Tibial nerve (tissue), 4 donors: ENCODE measurements around the gene MT4. TPM values are rescaled to one million over a fixed set of nuclear protein-coding genes. Genes with fewer than 3 reads are reported as not detected.

Source experiments
- DNase-seq, 2 donors: peaks; one replicate each; pipeline ENCODE4 v3.0.0-alpha.2; 2019; ENCODE audit warnings: low spot score in 2 of 2
- H3K27ac ChIP-seq, 4 donors: fragments of 200-600 bp; sonication (generic) in 3 of 4; one replicate each; pipeline ENCODE4 v1.5.1; 2017 to 2019; ENCODE audit warnings: mild to moderate bottlenecking in 1 of 4
- H3K27me3 ChIP-seq, 2 donors: fragments of 200-600 bp; sonication (generic) in 1 of 2; one replicate each; pipeline versions ENCODE4 v1.5.1 to v1.6.0; 2017 to 2019
- H3K36me3 ChIP-seq, 3 donors: fragments of 200-600 bp; sonication (generic); one replicate each; pipeline ENCODE4 v1.5.1; 2018 to 2019
- H3K4me1 ChIP-seq, 4 donors: fragments of 200-600 bp; sonication (generic) in 3 of 4; one replicate each; pipeline ENCODE4 v1.5.1; 2017 to 2019
- H3K4me3 ChIP-seq, 4 donors: fragments of 200-600 bp; sonication (generic) in 3 of 4; one replicate each; pipeline ENCODE4 v1.5.1; 2017 to 2019; ENCODE audit warnings: mild to moderate bottlenecking in 1 of 4, moderate library complexity in 1 of 4
- H3K9me3 ChIP-seq, 4 donors: fragments of 200-600 bp; sonication (generic) in 3 of 4; one replicate each; pipeline ENCODE4 v1.5.1; 2017 to 2019
- CTCF ChIP-seq, 5 experiments: fragments of 200-600 bp in 3 of 5; fragments of 450-650 bp in 2 of 5; sonication (generic) in 3 of 5; IDR thresholded peaks; one replicate each; pipeline ENCODE4 v1.5.1; 2016 to 2019; ENCODE audit warnings: antibody characterized with exemption in 5 of 5, mild to moderate bottlenecking in 3 of 5, moderate library complexity in 2 of 5
- EP300 ChIP-seq, 2 donors: sonication (generic); formaldehyde crosslinking; IDR thresholded peaks; one replicate each; pipeline ENCODE4 v1.6.1; 2017; ENCODE audit warnings: antibody characterized with exemption in 2 of 2, mild to moderate bottlenecking in 1 of 2
- POLR2A ChIP-seq, 2 donors: fragments of 450-650 bp; IDR thresholded peaks; one replicate each; pipeline ENCODE4 v1.6.1; 2017; ENCODE audit warnings: antibody characterized with exemption in 2 of 2, mild to moderate bottlenecking in 2 of 2, moderate library complexity in 2 of 2
- WGBS, 2 donors: methylation state at CpG; one replicate each; pipeline ENCODE4 v1.1.5; 2018; 5-methylcytosine and 5-hydroxymethylcytosine counted together
- total RNA-seq, 4 donors: library from RNA; depleted of rRNA; stranded (reverse); fragments of >200 nt; gene quantifications; one replicate each; pipeline ENCODE4 v1.1.0, GENCODE V29; 2016

The MT4 gene
- not detected for total RNA-seq

GRCh38 chr16:56564793-56565477, at the start of gene MT4:
Gene MT4, plus strand, starts transcription at chr16:56565073. Its CDS starts 56 bp downstream, at chr16:56565129.
- no peaks in the 10 kb centered on the region for H3K4me1 ChIP-seq
- no peak within 1 kb of the TSS for H3K4me3 ChIP-seq
- TF ChIP-seq CTCF (IDR thresholded peaks at IDR 0.05) (no peak), EP300 (IDR thresholded peaks at IDR 0.05) (no peak), POLR2A (IDR thresholded peaks at IDR 0.05) (no peak)
- WGBS, 2 donors, result 75 to 77% methylated on average over 10 to 12 of the region's 12 CpGs
- H3K27ac ChIP-seq, result no peak within 1 kb of the TSS
- H3K27me3 ChIP-seq, result no peaks in the 10 kb centered on the region
- no peaks in the 10 kb centered on the region for H3K36me3 ChIP-seq
- DNase-seq, result no peak
- H3K9me3 ChIP-seq, result no peaks in the 10 kb centered on the region

GRCh38 chr16:56515665-56516064, 49.2 kb upstream of the MT4 start:
- no peak for DNase-seq
- Histone ChIP-seq H3K27me3 (no peaks in the 10 kb centered on the region), H3K27ac (peak overlapping the region; percentile 17 to 98 (median 92)), H3K36me3 (peaks cover 0 to 23% (median 0%) of the 10 kb centered on the region in 3 donors), H3K4me3 (peak overlapping the region in 2 of 4 donors; percentile 10 to 95), H3K9me3 (no peaks in the 10 kb centered on the region), H3K4me1 (peaks cover 0 to 77% (median 7%) of the 10 kb centered on the region in 4 donors)
- 43 to 44% methylated on average over 6 of the region's 6 CpGs for WGBS, 2 donors
- TF ChIP-seq CTCF (IDR thresholded peaks at IDR 0.05), result no peak
- TF ChIP-seq POLR2A (IDR thresholded peaks at IDR 0.05), result peak in 1 of 2 donors; percentile 10

- Histone ChIP-seq H3K4me3 (peak overlapping the region in 2 of 4 donors; percentile 11 to 95), H3K36me3 (peaks cover 0 to 8% (median 0%) of the 10 kb centered on the region in 3 donors), H3K27me3 (no peaks in the 10 kb centered on the region), H3K9me3 (no peaks in the 10 kb centered on the region), H3K27ac (peak overlapping the region; percentile 11 to 98 (median 92)), H3K4me1 (peaks cover 0 to 69% (median 7%) of the 10 kb centered on the region in 4 donors)
- no peak for DNase-seq
- TF ChIP-seq POLR2A (IDR thresholded peaks at IDR 0.05) (no peak), CTCF (IDR thresholded peaks at IDR 0.05) (no peak), EP300 (IDR thresholded peaks at IDR 0.05) (no peak)
- WGBS, 2 donors, result 89 to 93% methylated on average over 2 of the region's 2 CpGs
Measured at GRCh38 chr16:56517206-56517605, 47.7 kb upstream of the MT4 start.

GRCh38 chr16:56518425-56518824, 46.4 kb upstream of the MT4 start:
- no peak for DNase-seq
- TF ChIP-seq CTCF (IDR thresholded peaks at IDR 0.05), result no peak
- TF ChIP-seq EP300 (IDR thresholded peaks at IDR 0.05), result no peak
- TF ChIP-seq POLR2A (IDR thresholded peaks at IDR 0.05), result no peak
- H3K9me3 ChIP-seq, result no peaks in the 10 kb centered on the region
- H3K4me3 ChIP-seq, result peak overlapping the region; percentile 86 to 99 (median 94)
- no peaks in the 10 kb centered on the region for H3K27me3 ChIP-seq
- WGBS, 2 donors, result 55 to 61% methylated on average over 7 of the region's 7 CpGs
- H3K4me1 ChIP-seq, result peaks cover 0 to 63% (median 7%) of the 10 kb centered on the region in 4 donors
- H3K36me3 ChIP-seq, result no peaks in the 10 kb centered on the region
- peak overlapping the region; percentile 31 to 98 (median 92) for H3K27ac ChIP-seq

- peak within 1 kb of the TSS; percentile 88 to 98 (median 93) for H3K27ac ChIP-seq
- peak; percentile 69 to 98 for TF ChIP-seq EP300 (IDR thresholded peaks at IDR 0.05)
- peak in 2 of 5 experiments; percentile 52 to 56 for TF ChIP-seq CTCF (IDR thresholded peaks at IDR 0.05)
- TF ChIP-seq POLR2A (IDR thresholded peaks at IDR 0.05), result peak; percentile 91 to 95
- H3K27me3 ChIP-seq, result no peaks in the 10 kb centered on the region
- no peaks in the 10 kb centered on the region for H3K9me3 ChIP-seq
- H3K4me3 ChIP-seq, result peak within 1 kb of the TSS; percentile 86 to 99 (median 94)
- DNase-seq, result peak; percentile 73 to 76
- peaks cover 0 to 53% (median 7%) of the 10 kb centered on the region in 4 donors for H3K4me1 ChIP-seq
- H3K36me3 ChIP-seq, result no peaks in the 10 kb centered on the region
- 0 to 1% methylated on average over 48 to 62 of the region's 65 CpGs for whole genome bisulfite sequencing, 2 donors
Measured at GRCh38 chr16:56519459-56520250, 45.2 kb upstream of the MT4 start, which contains the start of gene BBS2. Gene BBS2, minus strand, starts transcription at chr16:56520024. Its CDS starts 162 bp downstream, at chr16:56519862.
